Astrocyte (in vitro differentiated cells and primary cell): ENCODE measurements around the gene WFDC5. TPM values are rescaled to one million over a fixed set of nuclear protein-coding genes. Genes with fewer than 3 reads are reported as not detected.
A peak's percentile ranks its signal among the peaks of the same experiment; 100 is the strongest.

ENCODE experiments used
- DNase-seq: peaks from one replicate; pipeline ENCODE4 v3.0.0-alpha.2; 2010; ENCODE audit warnings: low read depth
- FAIRE-seq: peaks from 2 replicates; lab custom pipeline; 2011; peaks lifted over from hg19 to GRCh38; lab: Jason Lieb, UNC
- H2AFZ ChIP-seq: 2 replicates; pipeline ENCODE4 v1.6.0; 2012; ENCODE audit warnings: low read depth, low read length, inconsistent platforms
- H3K27ac ChIP-seq: 2 replicates; pipeline ENCODE4 v1.5.1; 2011; ENCODE audit warnings: low read depth, low read length, inconsistent platforms
- H3K27me3 ChIP-seq: 2 replicates; pipeline ENCODE4 v1.6.0; 2011; ENCODE audit warnings: low read length, inconsistent platforms; ENCODE audit not compliant: insufficient read depth
- H3K36me3 ChIP-seq: 2 replicates; pipeline ENCODE4 v1.5.1; 2011; ENCODE audit warnings: low read length, inconsistent platforms; ENCODE audit not compliant: insufficient read depth
- H3K4me1 ChIP-seq: 2 replicates; pipeline ENCODE4 v1.5.1; 2011; ENCODE audit warnings: low read length, inconsistent platforms; ENCODE audit not compliant: insufficient read depth
- H3K4me2 ChIP-seq: 2 replicates; pipeline ENCODE4 v1.6.0; 2012; ENCODE audit warnings: low read length, inconsistent platforms
- H3K4me3 ChIP-seq: 2 replicates; pipeline ENCODE4 v1.5.1; 2011; ENCODE audit warnings: low read depth, mild to moderate bottlenecking, low read length, inconsistent platforms; ENCODE audit not compliant: insufficient read depth
- H3K79me2 ChIP-seq: 2 replicates; pipeline ENCODE4 v1.6.0; 2012; ENCODE audit warnings: mild to moderate bottlenecking, low read length, inconsistent platforms; ENCODE audit not compliant: insufficient read depth
- H3K9ac ChIP-seq: 2 replicates; pipeline ENCODE4 v1.6.0; 2012; ENCODE audit warnings: mild to moderate bottlenecking, low read length, inconsistent platforms
- H3K9me3 ChIP-seq: 2 replicates; pipeline ENCODE4 v1.5.1; 2012; ENCODE audit warnings: low read depth, mild to moderate bottlenecking, low read length, inconsistent platforms; ENCODE audit not compliant: insufficient read depth
- H4K20me1 ChIP-seq: 2 replicates; pipeline ENCODE4 v1.6.0; 2012; ENCODE audit warnings: low read length, inconsistent platforms; ENCODE audit not compliant: insufficient read depth
- H3K27ac Mint-ChIP-seq: one replicate; pipeline ENCODE4 v1.8.0; 2021; ENCODE audit warnings: mild to moderate bottlenecking, mixed read lengths; ENCODE audit not compliant: unreplicated experiment
- H3K27me3 Mint-ChIP-seq: one replicate; pipeline ENCODE4 v1.8.0; 2021; ENCODE audit warnings: low read depth, mixed read lengths; ENCODE audit not compliant: unreplicated experiment
- H3K36me3 Mint-ChIP-seq: one replicate; pipeline ENCODE4 v1.8.0; 2021; ENCODE audit warnings: low read depth, mixed read lengths; ENCODE audit not compliant: unreplicated experiment
- H3K4me1 Mint-ChIP-seq: one replicate; pipeline ENCODE4 v1.8.0; 2021; ENCODE audit warnings: low read depth, mixed read lengths; ENCODE audit not compliant: unreplicated experiment
- H3K4me3 Mint-ChIP-seq: one replicate; pipeline ENCODE4 v1.8.0; 2021; ENCODE audit warnings: mild to moderate bottlenecking, moderate library complexity, mixed read lengths; ENCODE audit not compliant: unreplicated experiment
- H3K9me3 Mint-ChIP-seq: one replicate; pipeline ENCODE4 v1.8.0; 2021; ENCODE audit warnings: mild to moderate bottlenecking, mixed read lengths; ENCODE audit not compliant: unreplicated experiment
- EZH2 ChIP-seq: IDR thresholded peaks from 2 replicates; pipeline ENCODE4 v1.6.1; 2012; ENCODE audit warnings: mild to moderate bottlenecking, low read length, inconsistent platforms; ENCODE audit not compliant: insufficient read depth
- total RNA-seq: library from RNA; stranded (reverse); gene quantifications from 2 replicates; pipeline ENCODE4 v1.2.1, GENCODE V29; 2021
- TF ChIP-seq, protein P1 (sequence below): IDR thresholded peaks from 2 replicates; pipeline ENCODE4 v1.5.1; 2011; ENCODE audit warnings: low read depth, mild to moderate bottlenecking, inconsistent platforms, low read length, moderate library complexity; ENCODE audit not compliant: insufficient read depth

The WFDC5 gene
- total RNA-seq, 1 donor from 2014 or later = not detected

GRCh38 chr20:45101333-45101850 lies 13.6 kb downstream of the WFDC5 start:
- Histone ChIP-seq H3K4me3 (no peak overlapping the region), H3K4me1 (peaks cover 17% of the 10 kb centered on the region), H2AFZ (no peak overlapping the region), H3K4me2 (peak overlapping the region; percentile 71), H3K9ac (peak overlapping the region; percentile 13), H4K20me1 (no peaks in the 10 kb centered on the region), H3K9me3 (no peaks in the 10 kb centered on the region), H3K36me3 (no peaks in the 10 kb centered on the region), H3K79me2 (no peaks in the 10 kb centered on the region), H3K27me3 (peaks cover 25% of the 10 kb centered on the region), H3K27ac (no peak overlapping the region)
- Mint-ChIP-seq H3K4me3 (no peak overlapping the region), H3K27me3 (peaks cover 20% of the 10 kb centered on the region), H3K9me3 (no peaks in the 10 kb centered on the region), H3K27ac (peak overlapping the region; percentile 75), H3K36me3 (peaks cover 4% of the 10 kb centered on the region), H3K4me1 (peaks cover 12% of the 10 kb centered on the region)
- DNase-seq = no peak
- no peak for FAIRE-seq
- no peak for TF ChIP-seq EZH2
- TF ChIP-seq, protein P1, sequence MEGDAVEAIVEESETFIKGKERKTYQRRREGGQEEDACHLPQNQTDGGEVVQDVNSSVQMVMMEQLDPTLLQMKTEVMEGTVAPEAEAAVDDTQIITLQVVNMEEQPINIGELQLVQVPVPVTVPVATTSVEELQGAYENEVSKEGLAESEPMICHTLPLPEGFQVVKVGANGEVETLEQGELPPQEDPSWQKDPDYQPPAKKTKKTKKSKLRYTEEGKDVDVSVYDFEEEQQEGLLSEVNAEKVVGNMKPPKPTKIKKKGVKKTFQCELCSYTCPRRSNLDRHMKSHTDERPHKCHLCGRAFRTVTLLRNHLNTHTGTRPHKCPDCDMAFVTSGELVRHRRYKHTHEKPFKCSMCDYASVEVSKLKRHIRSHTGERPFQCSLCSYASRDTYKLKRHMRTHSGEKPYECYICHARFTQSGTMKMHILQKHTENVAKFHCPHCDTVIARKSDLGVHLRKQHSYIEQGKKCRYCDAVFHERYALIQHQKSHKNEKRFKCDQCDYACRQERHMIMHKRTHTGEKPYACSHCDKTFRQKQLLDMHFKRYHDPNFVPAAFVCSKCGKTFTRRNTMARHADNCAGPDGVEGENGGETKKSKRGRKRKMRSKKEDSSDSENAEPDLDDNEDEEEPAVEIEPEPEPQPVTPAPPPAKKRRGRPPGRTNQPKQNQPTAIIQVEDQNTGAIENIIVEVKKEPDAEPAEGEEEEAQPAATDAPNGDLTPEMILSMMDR = no peak

DNA sequence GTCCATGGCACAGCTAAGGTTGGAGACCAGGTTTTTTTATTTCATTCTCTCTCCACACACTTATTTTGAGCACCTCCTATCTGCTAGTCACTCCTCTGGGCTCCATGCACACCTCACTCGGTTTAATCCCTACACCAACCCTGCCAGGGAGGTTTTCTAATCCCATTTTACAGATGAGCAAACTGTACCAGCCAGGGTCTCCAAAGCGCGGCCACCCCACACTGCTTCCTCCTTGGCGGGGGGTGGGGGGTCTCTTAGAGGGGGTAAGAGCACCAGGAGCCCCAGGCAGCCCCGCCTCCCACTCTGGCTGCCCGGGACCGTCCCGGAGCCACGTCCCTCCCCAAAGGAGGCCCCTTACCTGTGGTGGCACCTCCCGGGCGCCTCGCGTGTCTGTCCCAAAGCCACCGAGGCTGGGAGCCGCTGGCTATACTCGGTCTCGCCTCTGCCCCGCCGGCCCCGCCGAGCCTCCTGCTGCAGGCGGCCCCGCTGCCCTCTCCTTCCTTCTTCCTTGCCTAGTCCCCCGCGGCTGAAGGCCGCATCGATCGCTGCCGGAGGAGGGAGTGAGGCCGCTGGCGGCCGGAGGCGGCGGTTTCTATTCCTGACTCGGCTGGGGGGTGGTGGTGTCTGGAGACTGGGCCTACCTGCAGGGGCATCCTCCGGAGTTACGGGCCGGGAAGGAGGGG lies 14.3 kb downstream of the WFDC5 start, which contains the start of gene KCNS1:
TSS of gene KCNS1 (minus strand) at position 565 of the 683 bp plus-strand sequence. CDS start 1,891 bp downstream, outside the sequence.
- peaks cover 20% of the 10 kb centered on the region for H3K27me3 Mint-ChIP-seq
- H3K4me3 ChIP-seq = no peak within 1 kb of the TSS
- H3K79me2 ChIP-seq = no peaks in the 10 kb centered on the region

More for the DNA sequence above, 14.3 kb downstream of the WFDC5 start, which contains the start of gene KCNS1:
- no peaks in the 10 kb centered on the region for H3K9me3 Mint-ChIP-seq
- peaks cover 29% of the 10 kb centered on the region for H3K27me3 ChIP-seq
- H3K4me1 Mint-ChIP-seq = peaks cover 12% of the 10 kb centered on the region
- no peaks in the 10 kb centered on the region for H3K36me3 ChIP-seq
- no peak for FAIRE-seq
- no peak within 1 kb of the TSS for H3K27ac ChIP-seq
- peak within 1 kb of the TSS; percentile 75 for H3K27ac Mint-ChIP-seq
- peaks cover 4% of the 10 kb centered on the region for H3K36me3 Mint-ChIP-seq
- no peak for DNase-seq
- peak within 1 kb of the TSS; percentile 71 for H3K4me2 ChIP-seq
- peak within 1 kb of the TSS; percentile 13 for H3K9ac ChIP-seq
- no peaks in the 10 kb centered on the region for H3K9me3 ChIP-seq
- TF ChIP-seq EZH2 = no peak
- TF ChIP-seq, protein P1 = no peak
- H3K4me1 ChIP-seq = peaks cover 17% of the 10 kb centered on the region
- H4K20me1 ChIP-seq = no peaks in the 10 kb centered on the region
- peak within 1 kb of the TSS; percentile 69 for H2AFZ ChIP-seq
- peak within 1 kb of the TSS; percentile 75 for H3K4me3 Mint-ChIP-seq
